Endometrial microvascular endothelial cells (primary cell): ENCODE results near the gene NT5C2. TPM values are rescaled to one million over a fixed set of nuclear protein-coding genes. Genes with fewer than 3 reads are reported as not detected.
"Not testable (repeated sequence)": the region's sequence is repeated elsewhere in the genome, so short reads cannot be mapped to it uniquely, and the experiment has no call there.

Experiments used
- in situ Hi-C: cut with HindIII; loops from 2 replicates; pipeline ENCODE4 v1.10.0; 2017; ENCODE audit warnings: low sequenced_read_pairs, low pct_unique_long_range_greater_than_20kb; ENCODE audit errors: inconsistent ontology term
- total RNA-seq: library from RNA; depleted of rRNA; stranded (reverse); fragments of >200 nt; gene quantifications from one replicate; pipeline ENCODE4 v1.2.3, GENCODE V29; 2015; ENCODE audit errors: inconsistent ontology term

The NT5C2 gene
- total RNA-seq, 1 donor from 2014 or later = 46.4 TPM

DNA sequence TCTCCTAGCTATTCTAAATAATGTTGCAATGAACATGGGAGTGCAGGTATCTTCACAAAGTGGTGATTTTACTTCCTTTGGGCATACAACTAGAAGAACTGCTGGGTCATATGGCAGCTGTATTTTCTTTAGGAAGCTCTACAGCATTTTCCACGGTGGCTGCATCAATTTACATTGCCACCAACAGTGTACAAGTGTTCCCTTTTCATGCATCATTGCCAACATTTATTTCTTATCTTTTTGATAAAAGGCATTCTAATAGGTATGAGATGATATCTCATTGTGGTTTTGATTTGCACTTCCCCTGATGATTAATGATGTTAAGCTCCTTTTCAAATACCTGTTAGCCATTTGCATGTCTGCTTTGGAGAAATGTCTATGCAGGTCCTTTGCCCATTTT is 52.6 kb downstream of the NT5C2 start:
- in situ Hi-C loops = loop anchor here (5.0 kb wide), 1 partner anchor 52 kb away; the partner anchor contains the start of gene NT5C2

DNA sequence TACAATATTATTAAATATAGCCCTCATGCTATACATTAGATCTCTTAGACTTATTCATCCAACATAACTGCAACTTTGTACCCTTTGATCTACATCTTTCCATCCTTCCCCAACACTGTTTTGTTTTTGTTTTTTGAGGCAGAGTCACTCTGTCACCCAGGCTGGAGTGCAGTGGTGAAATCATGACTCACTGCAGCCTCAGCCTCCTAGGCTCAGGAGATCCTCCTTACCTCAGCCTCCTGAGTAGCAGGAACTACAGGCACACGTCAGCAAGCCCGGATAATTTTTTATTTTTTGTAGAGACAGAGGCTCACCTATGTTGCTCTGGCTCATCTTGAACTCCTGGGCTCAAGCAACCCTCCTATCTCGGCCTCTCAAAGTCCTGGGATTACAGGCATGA is 53.3 kb downstream of the NT5C2 start:
- in situ Hi-C loops = loop anchor here (5.0 kb wide), 1 partner anchor 52 kb away; the partner anchor contains the start of gene NT5C2

DNA sequence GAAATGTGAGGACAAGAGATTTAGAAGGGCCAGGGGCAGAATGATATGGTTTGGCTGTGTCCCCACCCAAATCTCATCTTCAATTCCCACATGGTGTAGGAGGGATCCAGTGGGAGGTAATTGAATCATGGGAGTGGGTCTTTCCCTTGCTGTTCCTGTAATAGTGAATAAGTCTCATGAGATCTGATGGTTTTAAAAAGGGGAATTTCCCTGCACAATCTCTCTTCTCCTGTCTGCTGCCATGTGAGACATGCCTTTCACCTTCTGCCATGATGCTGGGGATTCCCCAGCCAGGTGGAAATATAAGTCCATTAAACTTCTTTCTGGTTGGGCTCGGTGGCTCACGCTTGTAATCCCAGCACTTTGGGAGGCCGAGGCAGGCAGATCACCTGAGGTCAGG is 57.9 kb downstream of the NT5C2 start:
- in situ Hi-C loops = not testable (repeated sequence)

DNA sequence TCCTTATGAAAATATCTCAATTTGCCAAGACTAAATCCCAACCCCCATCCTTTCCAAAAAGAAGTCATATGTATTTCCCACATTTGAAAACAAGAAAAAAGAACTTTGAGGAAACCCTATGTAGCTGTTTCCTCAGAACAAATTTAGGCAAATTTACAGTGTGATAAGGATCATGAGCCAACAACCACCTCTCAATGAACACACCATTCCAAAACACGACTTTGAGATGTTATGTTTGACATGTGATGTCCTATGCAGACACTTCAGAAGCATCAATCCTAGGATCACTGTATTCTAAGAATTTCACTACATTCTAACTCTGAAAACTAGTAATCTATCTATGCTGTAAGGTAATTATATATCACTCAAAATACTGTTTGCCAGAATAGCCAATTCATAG is 62.2 kb downstream of the NT5C2 start:
- in situ Hi-C loops = no loop called here

DNA sequence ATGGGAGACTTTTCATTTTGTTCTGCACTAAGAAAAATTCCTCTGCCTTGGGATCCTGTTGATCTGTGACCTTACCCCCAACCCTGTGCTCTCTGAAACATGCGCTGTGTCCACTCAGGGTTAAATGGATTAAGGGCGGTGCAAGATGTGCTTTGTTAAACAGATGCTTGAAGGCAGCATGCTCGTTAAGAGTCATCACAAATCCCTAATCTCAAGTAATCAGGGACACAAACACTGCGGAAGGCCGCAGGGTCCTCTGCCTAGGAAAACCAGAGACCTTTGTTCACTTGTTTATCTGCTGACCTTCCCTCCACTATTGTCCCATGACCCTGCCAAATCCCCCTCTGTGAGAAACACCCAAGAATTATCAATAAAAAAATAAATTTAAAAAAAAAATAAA is 62.9 kb downstream of the NT5C2 start:
- in situ Hi-C loops = not testable (repeated sequence)

DNA sequence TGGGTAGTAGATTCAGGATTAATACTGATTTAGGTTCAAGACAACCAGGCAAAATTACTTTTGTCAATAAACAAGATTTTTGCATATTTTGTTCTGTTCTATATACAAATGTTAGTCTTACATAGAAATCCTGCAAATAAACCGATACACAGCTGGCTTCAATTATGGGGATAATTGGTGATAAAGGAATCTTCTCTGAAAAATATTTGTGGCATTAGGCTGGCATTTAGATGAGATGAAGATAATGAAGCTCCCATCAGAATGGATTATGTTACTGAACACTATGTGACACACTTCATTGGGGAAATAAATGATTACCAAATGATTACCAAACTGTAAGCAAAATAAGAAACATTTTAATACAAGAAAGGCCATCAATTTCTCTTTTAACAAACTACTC is 65.8 kb downstream of the NT5C2 start:
- in situ Hi-C loops = no loop called here

DNA sequence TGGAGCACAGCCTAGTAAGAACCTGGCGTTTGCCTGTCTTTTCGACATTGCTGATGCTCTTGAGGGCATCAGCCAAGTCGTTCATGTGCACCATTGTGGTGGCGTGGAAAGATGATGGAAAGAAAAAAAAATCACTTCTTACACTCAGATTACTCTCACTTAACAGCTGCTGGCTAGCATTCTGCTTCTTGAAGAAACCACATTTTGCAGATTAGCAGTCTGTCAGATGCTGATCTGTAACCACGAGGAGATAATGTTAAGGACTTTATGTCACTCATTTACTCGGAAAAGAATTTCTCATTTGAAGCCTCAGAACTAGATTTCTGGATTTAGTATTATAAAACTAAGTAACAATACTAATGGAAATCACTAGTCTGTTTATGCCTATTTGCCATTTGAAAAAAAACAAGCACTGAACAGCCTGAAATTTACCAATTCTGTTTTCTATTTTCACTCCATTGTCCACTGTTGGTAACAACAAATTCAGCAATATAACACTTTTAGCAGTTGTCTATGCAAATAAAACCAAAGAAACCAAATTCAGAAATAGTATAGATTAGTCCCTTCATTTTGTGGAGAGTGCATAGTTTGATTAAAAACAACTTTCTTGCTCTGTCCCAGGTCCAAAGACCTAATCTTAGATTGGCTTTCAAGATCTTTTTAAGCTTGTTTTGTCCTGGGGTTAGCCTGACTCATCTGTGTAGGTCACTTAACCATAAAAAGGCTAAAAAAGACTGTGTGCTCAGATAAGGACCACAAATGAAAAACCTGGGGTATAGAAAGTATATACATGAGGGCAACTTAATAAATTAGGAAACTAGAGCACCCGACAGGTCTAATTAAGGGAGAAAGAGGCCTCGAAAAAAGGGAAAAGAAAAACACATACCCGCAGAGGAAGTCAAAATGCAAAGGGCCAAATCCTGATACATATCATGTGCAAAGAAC is 67.5 kb downstream of the NT5C2 start:
- in situ Hi-C loops = no loop called here

DNA sequence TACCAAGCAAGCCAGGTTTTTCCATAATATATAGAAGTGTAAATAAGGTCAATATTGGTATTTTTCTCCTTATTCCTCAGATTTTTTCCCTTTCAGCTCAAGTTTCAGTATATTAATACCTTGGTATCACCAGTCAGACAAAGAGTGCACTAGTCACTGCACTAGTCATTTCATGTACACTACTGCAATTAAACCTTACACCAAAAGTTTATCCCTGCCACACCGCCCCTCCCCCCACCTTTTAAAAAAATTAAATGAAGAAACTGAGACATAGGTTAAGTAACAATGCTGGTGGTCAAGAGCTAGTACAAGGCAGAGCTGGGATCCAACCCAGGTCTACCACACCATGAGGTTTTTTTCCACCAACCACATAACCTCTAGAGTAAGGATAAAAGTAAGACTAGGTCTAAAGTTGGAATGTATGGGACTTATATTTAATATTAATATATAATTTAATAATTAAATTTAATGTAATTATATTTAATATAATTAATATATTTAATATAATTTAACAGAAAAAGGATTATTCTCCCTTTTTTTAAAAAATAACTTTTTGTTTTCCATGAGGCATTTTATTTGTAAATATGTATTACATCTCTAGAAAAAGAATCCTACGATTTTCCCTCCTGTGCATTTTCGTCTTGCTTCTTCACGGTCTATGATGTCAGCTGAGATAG is 68.5 kb downstream of the NT5C2 start:
- in situ Hi-C loops = no loop called here

DNA sequence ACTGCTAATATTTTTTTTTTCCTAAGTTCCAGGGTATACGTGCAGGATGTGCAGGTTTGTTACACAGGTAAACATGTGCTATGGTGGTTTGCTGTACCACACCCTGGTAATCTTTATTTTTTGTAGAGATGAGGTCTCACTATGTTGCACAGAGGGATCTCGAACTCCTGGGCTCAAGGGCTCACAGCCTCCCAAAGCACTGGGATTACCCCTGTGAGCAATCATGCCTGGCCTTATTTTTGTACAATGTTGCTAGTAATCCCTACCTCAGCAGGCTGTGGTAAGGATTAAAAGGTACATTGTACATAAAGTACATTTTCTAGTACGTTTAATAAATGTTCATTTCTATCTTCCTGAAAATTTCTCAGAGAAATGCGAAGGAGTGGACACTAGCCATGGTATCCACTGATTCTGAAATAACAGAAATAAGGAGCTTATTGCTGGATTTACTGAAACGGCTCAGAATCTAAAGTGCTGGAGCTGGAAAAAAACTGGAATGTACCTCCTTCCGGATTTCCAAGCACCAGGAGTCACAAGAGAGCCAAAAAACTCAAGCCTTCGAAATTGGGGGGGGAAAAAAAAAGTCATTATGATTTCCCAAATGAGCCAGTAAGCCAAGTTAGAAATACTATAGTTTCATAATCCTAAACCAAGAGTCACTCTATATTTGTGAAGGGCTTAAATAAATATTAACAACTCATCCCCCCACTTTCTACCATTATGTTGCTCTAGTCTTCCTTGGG is 69.6 kb downstream of the NT5C2 start:
- in situ Hi-C loops = no loop called here

DNA sequence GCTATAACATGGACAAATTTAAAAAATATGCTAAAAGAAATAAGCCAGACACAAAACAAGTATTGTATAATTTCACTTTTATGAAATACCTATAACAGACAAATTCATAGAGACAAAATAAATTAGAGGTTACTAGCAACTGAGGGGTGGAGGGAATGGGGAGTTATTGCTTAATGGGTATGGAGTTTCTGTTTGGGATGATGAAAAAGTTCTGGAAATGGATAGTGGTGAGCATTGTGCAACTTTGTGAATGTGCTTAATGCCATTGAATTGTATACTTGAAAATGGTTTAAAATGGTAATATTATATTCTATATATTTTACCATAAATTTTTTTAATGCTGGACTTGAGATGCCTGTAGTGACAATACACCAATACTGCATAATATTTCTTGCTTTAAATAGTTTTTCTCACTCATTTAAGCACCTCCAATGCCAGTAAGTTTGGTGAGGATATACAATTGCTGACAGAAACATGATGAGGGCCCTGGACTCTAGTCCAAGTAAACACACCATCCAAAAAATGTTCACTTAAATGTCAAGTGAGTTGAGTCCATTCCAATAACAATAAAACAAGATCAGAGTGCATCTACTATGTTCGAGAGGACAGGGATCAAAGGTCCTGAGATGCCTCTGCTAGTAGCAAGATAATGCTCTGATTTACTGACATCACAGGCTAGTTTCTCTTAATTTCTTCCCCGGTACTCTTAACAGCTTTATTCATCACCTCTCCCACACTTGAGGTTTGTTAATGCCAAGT is 71.9 kb downstream of the NT5C2 start:
- in situ Hi-C loops = no loop called here

DNA sequence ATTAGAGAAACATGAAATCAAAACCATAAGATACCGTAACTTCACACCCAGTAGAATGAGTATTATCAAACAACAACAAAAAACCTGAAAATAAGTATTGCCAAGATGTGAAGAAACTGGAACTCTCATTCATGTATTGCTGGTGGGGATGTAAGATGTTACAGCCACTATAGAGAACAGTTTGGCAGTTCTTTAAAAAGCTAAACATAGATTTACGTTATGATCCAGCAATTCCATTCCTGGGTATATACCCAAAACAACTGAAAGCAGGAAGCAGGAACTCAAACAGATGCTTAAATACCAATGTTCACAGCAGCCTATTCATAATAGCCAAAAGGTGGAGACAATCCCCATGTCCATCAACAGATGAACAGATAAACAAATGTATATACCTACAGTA is 72.5 kb downstream of the NT5C2 start:
- in situ Hi-C loops = no loop called here

DNA sequence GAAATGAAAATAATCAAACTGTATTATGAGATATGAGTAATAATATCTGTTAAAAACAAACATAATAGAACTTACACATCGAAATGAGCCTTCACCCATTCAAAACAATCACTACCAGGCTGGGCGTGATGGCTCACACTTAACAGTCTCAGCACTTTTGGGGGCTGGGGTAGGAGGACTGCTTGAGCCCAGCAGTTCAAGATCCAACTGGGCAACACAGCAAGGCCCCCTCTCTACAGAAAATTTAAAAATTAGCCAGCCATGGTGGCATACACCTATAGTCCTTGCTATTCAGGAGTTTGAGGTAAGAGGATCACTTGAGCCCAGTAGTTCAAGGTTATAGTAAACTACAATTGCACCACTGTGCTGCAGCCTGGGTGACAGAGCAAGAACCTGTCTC is 75.8 kb downstream of the NT5C2 start:
- in situ Hi-C loops = no loop called here

DNA sequence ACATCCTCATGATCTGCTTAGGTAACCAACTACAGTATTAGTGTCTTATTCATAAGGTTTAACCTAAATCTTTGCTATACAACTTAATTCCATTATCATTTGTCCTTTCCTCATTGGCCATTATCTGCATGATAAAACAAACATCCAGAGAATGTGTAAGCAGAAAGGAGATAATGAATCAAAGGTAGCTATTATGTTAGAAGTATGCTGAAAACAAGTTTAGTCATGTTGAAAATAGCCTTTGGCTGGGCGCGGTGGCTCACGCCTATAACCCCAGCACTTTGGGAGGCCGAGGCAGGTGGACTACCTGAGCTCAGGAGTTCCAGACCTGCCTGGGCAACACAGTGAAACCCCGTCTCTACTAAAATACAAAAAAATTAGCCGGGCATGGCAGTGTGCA is 78.2 kb downstream of the NT5C2 start:
- in situ Hi-C loops = no loop called here

DNA sequence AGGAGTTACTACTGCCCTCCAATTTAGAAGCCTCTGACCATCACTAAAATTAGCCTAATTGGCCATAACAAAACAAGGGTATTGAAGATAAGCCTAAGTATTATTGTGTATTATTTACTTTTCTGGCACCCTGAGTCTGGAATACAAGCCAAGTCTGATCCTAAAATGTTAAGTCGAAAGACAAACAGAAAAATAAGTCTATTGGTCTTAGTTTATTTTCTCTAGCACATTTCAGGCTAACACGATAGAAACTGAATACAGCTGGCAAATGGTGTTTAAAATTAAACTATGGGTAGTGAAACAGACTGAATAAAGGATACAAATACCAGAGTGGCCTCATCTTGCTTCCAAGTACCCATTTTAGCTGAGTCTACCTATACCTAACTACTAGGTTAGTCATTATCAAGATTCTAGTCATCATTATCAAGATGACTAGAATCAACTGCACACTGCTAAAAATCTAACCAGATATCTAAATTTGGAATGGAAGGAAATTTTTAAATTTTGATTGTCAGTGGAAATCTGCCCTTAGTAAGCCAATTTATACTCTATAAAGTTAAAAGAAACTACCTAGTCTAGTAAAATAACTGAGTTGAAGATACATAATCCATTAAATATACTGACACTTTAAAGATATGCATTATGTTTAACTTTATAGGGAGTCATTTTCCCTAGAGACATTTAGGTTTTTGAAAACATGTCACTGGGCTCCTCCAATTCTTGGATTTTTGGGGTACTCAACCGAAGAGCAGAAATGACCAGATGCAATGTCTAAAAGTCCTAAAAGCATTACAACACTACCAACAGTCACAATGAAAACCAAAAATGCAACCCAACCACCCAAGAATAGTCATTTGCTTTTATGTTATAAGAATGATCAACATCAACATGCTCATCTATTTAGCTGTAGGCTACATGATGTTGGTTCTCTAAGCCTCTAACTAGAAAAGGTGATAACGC is 80.9 kb downstream of the NT5C2 start:
- in situ Hi-C loops = no loop called here

DNA sequence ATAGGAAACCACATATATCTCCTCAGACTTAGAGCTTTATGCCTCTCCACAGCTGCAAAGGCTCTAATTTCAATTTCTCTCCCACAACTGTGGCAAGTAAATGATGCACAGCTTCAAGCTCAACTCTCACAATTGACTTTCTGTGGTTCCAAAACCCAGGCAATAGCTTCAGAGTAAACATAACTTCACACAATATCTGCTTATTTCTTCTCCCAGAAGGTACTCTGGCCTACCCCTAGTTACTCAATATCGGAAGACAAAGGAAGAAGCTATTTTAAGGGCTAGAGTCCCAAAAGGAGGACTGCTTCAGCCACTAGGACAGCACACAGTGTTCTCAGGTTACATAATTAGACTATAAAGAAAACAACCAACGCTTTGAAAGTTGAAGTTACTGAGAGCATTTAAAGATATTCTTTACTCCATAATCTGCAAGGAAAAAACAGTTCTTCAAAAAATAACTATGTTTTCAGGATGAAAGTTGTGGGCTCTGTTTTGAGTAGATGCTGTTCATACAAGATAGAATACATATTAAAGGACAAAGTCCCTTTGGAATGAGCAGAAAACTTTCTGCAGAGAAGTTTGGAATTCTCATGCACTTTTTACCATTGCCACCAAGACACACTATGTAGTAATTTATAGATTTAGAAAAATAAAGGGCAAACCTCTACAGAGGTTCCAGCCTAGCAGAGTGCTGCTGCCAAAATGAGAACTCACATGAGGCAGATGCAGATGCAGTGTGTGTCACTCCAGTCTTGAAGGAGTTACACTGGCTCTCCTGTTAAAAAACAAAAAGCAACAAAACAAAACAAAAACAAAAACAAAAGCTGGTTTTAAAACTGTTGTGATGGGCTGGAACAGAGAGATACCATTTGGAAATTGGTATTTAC is 81.8 kb downstream of the NT5C2 start:
- in situ Hi-C loops = no loop called here

DNA sequence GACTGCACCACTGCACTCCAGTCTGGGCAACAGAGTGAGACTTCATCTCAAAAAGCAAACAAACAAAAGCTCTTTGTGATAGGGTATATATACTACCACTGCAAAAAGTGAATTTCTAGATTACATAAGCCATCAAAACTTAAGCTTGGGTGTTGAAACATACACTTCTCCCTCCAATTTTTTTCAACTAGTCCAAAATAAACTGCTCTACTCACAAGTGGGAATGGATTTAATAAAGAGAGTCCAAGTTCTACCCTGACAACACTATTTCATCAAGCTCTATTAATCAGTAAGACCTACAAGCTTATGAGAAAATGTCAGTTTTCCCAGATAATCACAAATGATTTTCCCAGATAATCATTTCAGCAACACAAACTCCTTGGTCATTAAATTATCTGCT is 82.7 kb downstream of the NT5C2 start:
- in situ Hi-C loops = no loop called here

DNA sequence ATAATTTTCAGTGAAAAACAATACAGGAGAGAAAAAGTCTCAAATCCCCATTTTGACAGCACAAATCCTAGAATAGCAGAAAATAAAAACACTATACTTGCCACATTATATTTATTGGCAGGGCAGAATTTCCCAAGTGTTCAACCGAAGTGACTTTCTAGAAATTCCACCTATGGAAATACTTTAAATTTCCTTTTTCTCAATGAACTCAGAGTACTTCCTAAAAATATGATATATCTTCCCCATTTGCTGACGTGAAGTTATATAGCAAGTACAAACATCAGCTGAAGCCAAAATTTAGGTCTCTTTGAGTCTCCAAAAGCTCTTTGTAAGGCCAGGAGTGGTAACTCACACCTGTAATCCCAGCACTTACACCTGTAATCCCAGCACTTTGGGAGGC is 83.3 kb downstream of the NT5C2 start:
- in situ Hi-C loops = no loop called here
